ENCODE results near the gene COTL1.

- TF ChIP-seq EZH2 (IDR thresholded peaks at IDR 0.05; ENCODE audit: insufficient read depth, poor library complexity, severe bottlenecking) = no peak
- no peak for TF ChIP-seq EZH2phosphoT487 (IDR thresholded peaks at IDR 0.05; ENCODE audit: insufficient read depth, low read depth)
These were observed 36.7 kb downstream of the COTL1 start for GRCh38 chr16:84581158-84581557.
